Peyer's patch (tissue), 4 donors: ENCODE data around the gene BCL2L12. TPM values are rescaled to one million over a fixed set of nuclear protein-coding genes. Genes with fewer than 3 reads are reported as not detected.
A peak's percentile ranks its signal among the peaks of the same experiment; 100 is the strongest.

Experiments used
- DNase-seq, 3 donors: peaks; one replicate each; pipeline ENCODE4 v3.0.0-alpha.2; 2017 to 2019
- H3K27ac ChIP-seq, 4 donors: fragments of 200-600 bp; sonication (generic); one replicate each; pipeline ENCODE4 v1.5.1; 2016 to 2019
- H3K27me3 ChIP-seq, 2 donors: fragments of 200-600 bp; sonication (generic); one replicate each; pipeline ENCODE4 v1.5.1; 2019
- H3K36me3 ChIP-seq, 3 donors: fragments of 200-600 bp; sonication (generic); one replicate each; pipeline ENCODE4 v1.5.1; 2016 to 2019
- H3K4me1 ChIP-seq, 4 donors: fragments of 200-600 bp; sonication (generic); one replicate each; pipeline ENCODE4 v1.5.1; 2016 to 2019
- H3K4me3 ChIP-seq, 4 donors: fragments of 200-600 bp; sonication (generic); 1 replicate in 3 of 4; 2 replicates in 1 of 4; pipeline ENCODE4 v1.5.1; 2016 to 2019; ENCODE audit warnings: mild to moderate bottlenecking in 1 of 4
- H3K9me3 ChIP-seq, 4 donors: fragments of 200-600 bp; sonication (generic); one replicate each; pipeline ENCODE4 v1.5.1; 2016 to 2019; ENCODE audit warnings: mild to moderate bottlenecking in 1 of 4
- CTCF ChIP-seq, 6 experiments: fragments of 450-650 bp in 4 of 6; fragments of 200-600 bp in 2 of 6; sonication (generic) in 1 of 6; IDR thresholded peaks; one replicate each; pipeline ENCODE4 v1.5.1; 2017 to 2019; ENCODE audit warnings: antibody characterized with exemption in 6 of 6, mild to moderate bottlenecking in 3 of 6, moderate library complexity in 1 of 6
- POLR2A ChIP-seq, 2 donors: fragments of 450-650 bp; IDR thresholded peaks; one replicate each; pipeline ENCODE4 v1.5.1; 2017; ENCODE audit warnings: antibody characterized with exemption in 2 of 2, mild to moderate bottlenecking in 2 of 2, moderate library complexity in 2 of 2
- total RNA-seq, 4 donors: library from RNA; depleted of rRNA; stranded (reverse); fragments of >200 nt; gene quantifications; one replicate each; pipeline ENCODE4 v1.1.0, GENCODE V29; 2016

BCL2L12 gene
- total RNA-seq, 4 donors from 2014 or later, result 5.3 to 28.9 (median 12.2) TPM

GRCh38 chr19:49689133-49690078 lies 23.7 kb downstream of the BCL2L12 start, which contains the start of gene ADM5:
TSS of gene ADM5 (plus strand) at chr19:49689594. CDS start at chr19:49689838, 244 bp downstream.
- Histone ChIP-seq H3K4me3 (peak within 1 kb of the TSS; percentile 29 to 47 (median 40)), H3K27ac (peak within 1 kb of the TSS in 3 of 4 donors; percentile 9 to 46 (median 31)), H3K27me3 (peaks cover 0 to 15% of the 10 kb centered on the region in 2 donors), H3K4me1 (peaks cover 0 to 29% (median 14%) of the 10 kb centered on the region in 4 donors), H3K9me3 (no peaks in the 10 kb centered on the region), H3K36me3 (peaks cover 0 to 37% (median 0%) of the 10 kb centered on the region in 3 donors)
- peak in 2 of 3 donors; percentile 67 to 73 for DNase-seq
- TF ChIP-seq CTCF (IDR thresholded peaks at IDR 0.05) (peak in 4 of 6 experiments; percentile 35 to 49 (median 46)), POLR2A (IDR thresholded peaks at IDR 0.05) (no peak)

- Histone ChIP-seq H3K27ac (peak overlapping the region in 3 of 4 donors; percentile 9 to 46 (median 31)), H3K27me3 (peaks cover 0 to 15% of the 10 kb centered on the region in 2 donors), H3K4me1 (peaks cover 0 to 29% (median 14%) of the 10 kb centered on the region in 4 donors), H3K36me3 (peaks cover 0 to 31% (median 0%) of the 10 kb centered on the region in 3 donors), H3K9me3 (no peaks in the 10 kb centered on the region), H3K4me3 (peak overlapping the region; percentile 29 to 47 (median 40))
- TF ChIP-seq POLR2A (IDR thresholded peaks at IDR 0.05) (no peak), CTCF (IDR thresholded peaks at IDR 0.05) (peak in 1 of 6 experiments; percentile 0)
- DNase-seq, result no peak
Measured at GRCh38 chr19:49690079-49690655, 24.4 kb downstream of the BCL2L12 start.

GRCh38 chr19:49690656-49691242 lies 25.0 kb downstream of the BCL2L12 start, which contains the start of gene CPT1C:
TSS of gene CPT1C (plus strand) at chr19:49691116. CDS start at chr19:49692253, 1,137 bp downstream.
- peaks cover 0 to 15% of the 10 kb centered on the region in 2 donors for H3K27me3 ChIP-seq
- H3K4me1 ChIP-seq, result peaks cover 0 to 29% (median 14%) of the 10 kb centered on the region in 4 donors
- H3K36me3 ChIP-seq, result peaks cover 0 to 25% (median 0%) of the 10 kb centered on the region in 3 donors
- H3K4me3 ChIP-seq, result peak within 1 kb of the TSS; percentile 29 to 47 (median 40)
- TF ChIP-seq POLR2A (IDR thresholded peaks at IDR 0.05) (no peak), CTCF (IDR thresholded peaks at IDR 0.05) (no peak)
- peak; percentile 45 to 80 (median 74) for DNase-seq
- H3K27ac ChIP-seq, result peak within 1 kb of the TSS in 3 of 4 donors; percentile 9 to 46 (median 31)
- no peaks in the 10 kb centered on the region for H3K9me3 ChIP-seq

- TF ChIP-seq POLR2A (IDR thresholded peaks at IDR 0.05) (no peak), CTCF (IDR thresholded peaks at IDR 0.05) (no peak)
- Histone ChIP-seq H3K4me3 (peak overlapping the region; percentile 29 to 47 (median 40)), H3K4me1 (peaks cover 0 to 29% (median 14%) of the 10 kb centered on the region in 4 donors), H3K36me3 (peaks cover 0 to 18% (median 0%) of the 10 kb centered on the region in 3 donors), H3K27me3 (peaks cover 0 to 15% of the 10 kb centered on the region in 2 donors), H3K27ac (peak overlapping the region in 1 of 4 donors; percentile 31), H3K9me3 (no peaks in the 10 kb centered on the region)
- peak in 1 of 3 donors; percentile 43 for DNase-seq
Measured at GRCh38 chr19:49691243-49692146, 25.8 kb downstream of the BCL2L12 start.
